ENCODE data around the gene AGRP. TPM values are rescaled to one million over a fixed set of nuclear protein-coding genes. Genes with fewer than 3 reads are reported as not detected.

AGRP gene
- total RNA-seq, 4 donors from 2014 or later: not detected

DNA sequence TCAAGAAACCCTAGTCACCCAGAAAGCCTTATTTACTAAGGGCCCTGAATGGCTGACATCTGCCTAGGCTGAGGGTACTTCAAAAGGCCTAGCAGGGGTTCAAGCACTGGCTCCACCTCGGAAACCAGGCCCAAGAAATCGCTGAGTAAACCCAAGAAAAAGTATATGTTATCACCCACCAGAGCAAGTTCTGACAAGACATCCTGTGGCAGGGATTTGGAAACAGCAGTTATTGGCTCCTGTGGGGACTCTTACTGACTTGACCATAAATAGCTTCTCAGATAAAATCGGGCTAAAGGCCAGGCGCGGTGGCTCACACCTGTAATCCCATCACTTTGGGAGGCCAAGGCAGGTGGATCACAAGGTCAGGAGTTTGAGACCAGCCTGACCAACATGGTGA is 14.6 kb downstream of the AGRP start:
- H3K9me3 ChIP-seq: no peaks in the 10 kb centered on the region
- H3K27ac ChIP-seq: no peak overlapping the region
- no peak for DNase-seq
- WGBS, 2 donors (ENCODE audit: low coverage in 1 of 2): 83 to 88% methylated on average over 5 of the region's 5 CpGs
- no peak overlapping the region for H3K4me3 ChIP-seq
- H3K36me3 ChIP-seq: no peaks in the 10 kb centered on the region
- intact Hi-C loops (cut with DNase I; ENCODE audit: low total_unique reads): no loop called here
- peaks cover 19 to 41% (median 24%) of the 10 kb centered on the region in 4 donors for H3K4me1 ChIP-seq
- in situ Hi-C loops (cut with MboI; ENCODE audit: low pct_ligation_motif_present in 1 of 4, low pct_unique_long_range_greater_than_20kb in 1 of 4, low sequenced_read_pairs in 3 of 4): no loop called here
- TF ChIP-seq POLR2AphosphoS5 (IDR thresholded peaks at IDR 0.05) (no peak), POLR2A (IDR thresholded peaks at IDR 0.05) (no peak), EP300 (IDR thresholded peaks at IDR 0.05; ENCODE audit: low read depth) (no peak)
- TF ChIP-seq, protein P1, sequence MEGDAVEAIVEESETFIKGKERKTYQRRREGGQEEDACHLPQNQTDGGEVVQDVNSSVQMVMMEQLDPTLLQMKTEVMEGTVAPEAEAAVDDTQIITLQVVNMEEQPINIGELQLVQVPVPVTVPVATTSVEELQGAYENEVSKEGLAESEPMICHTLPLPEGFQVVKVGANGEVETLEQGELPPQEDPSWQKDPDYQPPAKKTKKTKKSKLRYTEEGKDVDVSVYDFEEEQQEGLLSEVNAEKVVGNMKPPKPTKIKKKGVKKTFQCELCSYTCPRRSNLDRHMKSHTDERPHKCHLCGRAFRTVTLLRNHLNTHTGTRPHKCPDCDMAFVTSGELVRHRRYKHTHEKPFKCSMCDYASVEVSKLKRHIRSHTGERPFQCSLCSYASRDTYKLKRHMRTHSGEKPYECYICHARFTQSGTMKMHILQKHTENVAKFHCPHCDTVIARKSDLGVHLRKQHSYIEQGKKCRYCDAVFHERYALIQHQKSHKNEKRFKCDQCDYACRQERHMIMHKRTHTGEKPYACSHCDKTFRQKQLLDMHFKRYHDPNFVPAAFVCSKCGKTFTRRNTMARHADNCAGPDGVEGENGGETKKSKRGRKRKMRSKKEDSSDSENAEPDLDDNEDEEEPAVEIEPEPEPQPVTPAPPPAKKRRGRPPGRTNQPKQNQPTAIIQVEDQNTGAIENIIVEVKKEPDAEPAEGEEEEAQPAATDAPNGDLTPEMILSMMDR (IDR thresholded peaks at IDR 0.05): no peak
- H3K27me3 ChIP-seq: no peaks in the 10 kb centered on the region

- Histone ChIP-seq H3K4me1 (peaks cover 38 to 59% (median 44%) of the 10 kb centered on the region in 4 donors), H3K27me3 (no peaks in the 10 kb centered on the region), H3K9me3 (no peaks in the 10 kb centered on the region), H3K27ac (no peak overlapping the region), H3K4me3 (no peak overlapping the region), H3K36me3 (no peaks in the 10 kb centered on the region)
- in situ Hi-C loops (cut with MboI; ENCODE audit: low pct_ligation_motif_present in 1 of 4, low pct_unique_long_range_greater_than_20kb in 1 of 4, low sequenced_read_pairs in 3 of 4) (no loop called here), intact Hi-C loops (cut with DNase I; ENCODE audit: low total_unique reads) (no loop called here)
- 75 to 82% methylated on average over 5 to 6 of the region's 6 CpGs for WGBS, 2 donors (ENCODE audit: low coverage in 1 of 2)
- TF ChIP-seq, protein P1 (IDR thresholded peaks at IDR 0.05): no peak
- no peak for TF ChIP-seq EP300 (IDR thresholded peaks at IDR 0.05; ENCODE audit: low read depth)
- no peak for TF ChIP-seq POLR2A (IDR thresholded peaks at IDR 0.05)
- TF ChIP-seq POLR2AphosphoS5 (IDR thresholded peaks at IDR 0.05): no peak
- no peak for DNase-seq
Observed at GRCh38 chr16:67466581-67466980, 16.8 kb downstream of the AGRP start.

GRCh38 chr16:67464565-67464964 is 18.8 kb downstream of the AGRP start:
- no peak for DNase-seq
- TF ChIP-seq POLR2A (IDR thresholded peaks at IDR 0.05): no peak
- no peak for TF ChIP-seq EP300 (IDR thresholded peaks at IDR 0.05; ENCODE audit: low read depth)
- TF ChIP-seq POLR2AphosphoS5 (IDR thresholded peaks at IDR 0.05): no peak
- Histone ChIP-seq H3K4me1 (peaks cover 53 to 66% (median 61%) of the 10 kb centered on the region in 4 donors), H3K4me3 (no peak overlapping the region), H3K9me3 (no peaks in the 10 kb centered on the region), H3K36me3 (no peaks in the 10 kb centered on the region), H3K27ac (peak overlapping the region; percentile 90 to 95 (median 94)), H3K27me3 (no peaks in the 10 kb centered on the region)
- 83% methylated on average over 2 of the region's 2 CpGs; no CpG with 5 or more reads in 1 of the 2 donors for WGBS, 2 donors (ENCODE audit: low coverage in 1 of 2)
- intact Hi-C loops (cut with DNase I; ENCODE audit: low total_unique reads) (loop anchor here (2.0 kb wide), 1 partner anchor 36 kb away; no protein-coding TSS in a partner anchor), in situ Hi-C loops (cut with MboI; ENCODE audit: low pct_ligation_motif_present in 1 of 4, low pct_unique_long_range_greater_than_20kb in 1 of 4, low sequenced_read_pairs in 3 of 4) (no loop called here)

- in situ Hi-C loops (cut with MboI; ENCODE audit: low pct_ligation_motif_present in 1 of 4, low pct_unique_long_range_greater_than_20kb in 1 of 4, low sequenced_read_pairs in 3 of 4): no loop called here
- no peak for TF ChIP-seq EP300 (IDR thresholded peaks at IDR 0.05; ENCODE audit: low read depth)
- TF ChIP-seq POLR2AphosphoS5 (IDR thresholded peaks at IDR 0.05): no peak
- TF ChIP-seq POLR2A (IDR thresholded peaks at IDR 0.05): no peak
- TF ChIP-seq, protein P1 (IDR thresholded peaks at IDR 0.05): no peak
- 94% methylated on average over 4 of the region's 4 CpGs; no CpG with 5 or more reads in 1 of the 2 donors for WGBS, 2 donors (ENCODE audit: low coverage in 1 of 2)
- no peaks in the 10 kb centered on the region for H3K9me3 ChIP-seq
- H3K27ac ChIP-seq: peak overlapping the region; percentile 90 to 95 (median 94)
- H3K4me3 ChIP-seq: no peak overlapping the region
- intact Hi-C loops (cut with DNase I; ENCODE audit: low total_unique reads): loop anchor here (2.0 kb wide), 1 partner anchor 35 kb away; no protein-coding TSS in a partner anchor
- H3K36me3 ChIP-seq: no peaks in the 10 kb centered on the region
- no peaks in the 10 kb centered on the region for H3K27me3 ChIP-seq
- H3K4me1 ChIP-seq: peaks cover 62 to 70% (median 70%) of the 10 kb centered on the region in 4 donors
- DNase-seq: no peak
Observed at GRCh38 chr16:67463691-67464090, 19.7 kb downstream of the AGRP start.

GRCh38 chr16:67463059-67463458 is 20.3 kb downstream of the AGRP start:
- no peaks in the 10 kb centered on the region for H3K9me3 ChIP-seq
- H3K4me3 ChIP-seq: no peak overlapping the region
- peaks cover 66 to 76% (median 75%) of the 10 kb centered on the region in 4 donors for H3K4me1 ChIP-seq
- in situ Hi-C loops (cut with MboI; ENCODE audit: low pct_ligation_motif_present in 1 of 4, low pct_unique_long_range_greater_than_20kb in 1 of 4, low sequenced_read_pairs in 3 of 4): no loop called here
- H3K27me3 ChIP-seq: no peaks in the 10 kb centered on the region
- 57 to 59% methylated on average over 1 to 5 of the region's 5 CpGs for WGBS, 2 donors (ENCODE audit: low coverage in 1 of 2)
- peak; percentile 83 for DNase-seq
- intact Hi-C loops (cut with DNase I; ENCODE audit: low total_unique reads): no loop called here
- no peaks in the 10 kb centered on the region for H3K36me3 ChIP-seq
- H3K27ac ChIP-seq: peak overlapping the region; percentile 90 to 95 (median 94)
- TF ChIP-seq POLR2A (IDR thresholded peaks at IDR 0.05) (peak; percentile 88), EP300 (IDR thresholded peaks at IDR 0.05; ENCODE audit: low read depth) (no peak), POLR2AphosphoS5 (IDR thresholded peaks at IDR 0.05) (peak; percentile 68 to 89 (median 88))
- TF ChIP-seq, protein P1 (IDR thresholded peaks at IDR 0.05): no peak

All from transverse colon (tissue), 4 donors.